ENCODE data around the gene NCAPH2. TPM values are rescaled to one million over a fixed set of nuclear protein-coding genes. Genes with fewer than 3 reads are reported as not detected.

NCAPH2 gene
- total and polyA plus RNA-seq, 2 of the 8 experiments (the other 6 are each of a cell fraction or from before 2014, with no cell fraction given) = 62.2 to 81.6 TPM

DNA sequence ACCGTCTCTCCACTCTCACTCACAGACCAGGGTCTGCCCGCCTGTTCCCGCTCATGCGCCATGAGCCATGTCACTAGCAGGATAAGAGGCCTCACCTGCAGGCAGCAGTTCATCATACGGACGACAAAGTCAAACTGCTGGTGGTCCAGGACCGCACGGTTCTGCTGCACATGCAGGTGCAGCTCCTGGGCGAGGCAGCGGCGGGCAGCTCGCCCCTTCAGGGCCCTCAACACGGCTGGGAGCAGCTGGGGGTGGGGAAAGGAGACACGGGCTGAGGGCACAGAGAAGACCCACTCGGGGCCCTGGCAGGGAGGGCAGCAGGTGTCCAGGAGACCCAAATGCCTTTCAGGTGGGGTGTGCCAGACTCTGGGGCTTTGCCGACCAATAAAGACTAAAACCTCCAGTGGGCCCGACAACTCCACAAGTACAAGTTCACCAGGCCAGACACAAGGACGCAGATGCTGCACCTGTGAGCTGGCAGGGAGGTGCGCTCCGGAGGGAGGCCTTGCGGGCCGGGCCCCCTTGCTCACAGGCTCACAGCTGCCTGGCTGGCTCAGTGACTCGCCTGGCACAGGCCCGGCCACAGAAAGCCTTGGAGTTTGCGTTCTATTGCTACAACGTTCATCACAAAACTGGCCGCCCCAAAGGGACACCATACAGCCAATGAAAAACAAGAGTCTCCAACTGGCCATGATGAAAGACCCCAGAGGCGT, 44.7 kb upstream of the NCAPH2 start:
- Histone ChIP-seq H3K4me1 (replicated peaks in 1 of 4; ENCODE audit: control insufficient read depth in 3 of 4, insufficient read depth in 4 of 4, low read length in 3 of 4) (no peaks in the 10 kb centered on the region), H3K4me2 (ENCODE audit: insufficient read depth in 1 of 2, low read depth in 2 of 2, low read length in 2 of 2) (no peak overlapping the region), H2AFZ (ENCODE audit: low read length) (no peak overlapping the region), H4K91ac (replicated peaks; ENCODE audit: insufficient read length, low read length) (no peak overlapping the region), H3K18ac (ENCODE audit: extremely low read depth, low read length) (no peak overlapping the region), H3K9me3 (ENCODE audit: insufficient read depth in 2 of 2, low read depth in 1 of 2, low read length in 1 of 2) (no peaks in the 10 kb centered on the region), H4K8ac (ENCODE audit: extremely low read depth, insufficient read depth, low read length) (no peak overlapping the region), H2AK5ac (ENCODE audit: low read depth, low read length) (no peak overlapping the region), H3K79me2 (ENCODE audit: control insufficient read depth in 1 of 2, insufficient read depth in 2 of 2, low read length in 2 of 2) (peaks cover 0 to 4% of the 10 kb centered on the region in 2 experiments; a peak in 1 of 4 replicates), H3K56ac (replicated peaks; ENCODE audit: insufficient read length, low read depth, low read length) (no peak overlapping the region), H3K23me2 (ENCODE audit: low read depth, low read length) (no peaks in the 10 kb centered on the region; the same call in 1 of the 2 replicates), H2BK5ac (ENCODE audit: low read depth, low read length) (no peak overlapping the region), H4K5ac (ENCODE audit: insufficient read length, low read depth, low read length) (no peak overlapping the region), H3K79me1 (ENCODE audit: low read depth, low read length) (no peaks in the 10 kb centered on the region), H3K23ac (ENCODE audit: insufficient read length) (no peak overlapping the region), H3K4ac (replicated peaks; ENCODE audit: insufficient read length, low read depth, low read length) (no peak overlapping the region), H3K27me3 (replicated peaks in 1 of 4; ENCODE audit: control insufficient read depth in 3 of 4, extremely low read depth in 1 of 4, insufficient read depth in 3 of 4, low read length in 3 of 4) (no peaks in the 10 kb centered on the region; a peak in 1 of 7 replicates), H3K14ac (ENCODE audit: insufficient read length) (no peak overlapping the region), H2BK20ac (ENCODE audit: low read length) (no peak overlapping the region), H2BK120ac (replicated peaks; ENCODE audit: low read depth, low read length) (no peak overlapping the region), H3K9ac (replicated peaks in 1 of 4; ENCODE audit: extremely low read depth in 1 of 4, low read depth in 3 of 4, low read length in 3 of 4) (no peak overlapping the region), H2BK12ac (ENCODE audit: low read depth, low read length) (no peak overlapping the region), H2BK15ac (ENCODE audit: low read length) (no peak overlapping the region), H3K4me3 (ENCODE audit: extremely low read depth in 1 of 4, insufficient read depth in 2 of 4, low read depth in 3 of 4, low read length in 4 of 4) (no peak overlapping the region), H3K36me3 (ENCODE audit: control insufficient read depth in 2 of 4, insufficient read depth in 4 of 4, low read length in 3 of 4) (peaks cover 25 to 87% (median 54%) of the 10 kb centered on the region in 4 experiments), H4K20me1 (replicated peaks in 1 of 2; ENCODE audit: control insufficient read depth in 1 of 2, insufficient read depth in 2 of 2, low read length in 2 of 2) (peaks cover 6 to 27% of the 10 kb centered on the region in 2 experiments), H3K27ac (ENCODE audit: low read depth, low read length) (no peak overlapping the region)
- CTCF ChIA-PET (ENCODE audit: partially characterized antibody) = interaction anchor here (0.7 to 1.9 kb wide), 4 partner anchors 10 to 34 kb away, joined by 3 to 13 read pairs (median 4); no protein-coding TSS in a partner anchor
- FAIRE-seq (no peak), DNase-seq (ENCODE audit: low read depth in 1 of 2, low spot score in 2 of 2) (no peak)
- POLR2A ChIA-PET (ENCODE audit: partially characterized antibody) = interaction anchor here (1.4 kb wide), 1 partner anchor 109 kb away, joined by 4 read pairs; no protein-coding TSS in a partner anchor
- 91% methylated on average over 28 of the region's 28 CpGs; no CpG with 5 or more reads in 1 of the 2 experiments for WGBS, 2 experiments (ENCODE audit: extremely low coverage in 1 of 2, insufficient coverage in 1 of 2, insufficient read length in 1 of 2, insufficient replicate concordance in 2 of 2, low coverage in 1 of 2, low lambda C conversion rate in 2 of 2, missing lambda C conversion rate in 1 of 2)
- TF ChIP-seq PHF8 (conservative IDR thresholded peaks at IDR 0.05; ENCODE audit: low read depth, low read length) (no peak), TBP (IDR thresholded peaks at IDR 0.05; ENCODE audit: low read depth, low read length) (no peak), CHD2 (IDR thresholded peaks at IDR 0.05; ENCODE audit: low read length) (no peak), CBX8 (IDR thresholded peaks at IDR 0.05; ENCODE audit: borderline replicate concordance, low read depth, low read length) (no peak), YY1 (IDR thresholded peaks at IDR 0.05; ENCODE audit: low read depth, low read length) (no peak), POU5F1 (IDR thresholded peaks at IDR 0.05; ENCODE audit: low read depth, low read length) (no peak), RFX5 (IDR thresholded peaks at IDR 0.05; ENCODE audit: borderline replicate concordance, low read depth, low read length) (no peak), SIN3A (conservative IDR thresholded peaks at IDR 0.05 in 1 of 2, IDR thresholded peaks at IDR 0.05 in 1 of 2; ENCODE audit: low read depth in 1 of 2, low read length in 2 of 2) (no peak), TAF7 (optimal IDR thresholded peaks at IDR 0.05; ENCODE audit: borderline replicate concordance, low read depth, low read length) (no peak), JUND (IDR thresholded peaks at IDR 0.05; ENCODE audit: low read length) (no peak)

Measured in H1 (cell line).